HEK293 (cell line): ENCODE measurements around the gene ZNF17.

Source experiments
- CTCF ChIA-PET: fragments of 350-600 bp; formaldehyde crosslinking; extraction: SDS; loops from one replicate; lab custom pipeline; 2021; ENCODE audit warnings: antibody characterized with exemption; lab: Yijun Ruan, JAX
- POLR2A ChIA-PET: fragments of 300-600 bp; formaldehyde crosslinking; extraction: SDS; loops from one replicate; lab custom pipeline; 2020; ENCODE audit warnings: antibody characterized with exemption, inconsistent platforms; lab: Yijun Ruan, JAX
- H3K27ac ChIP-seq: fragments of 200-500 bp; sonication (Bioruptor generic); 2 replicates; pipeline ENCODE4 v1.5.1; 2014; ENCODE audit warnings: low read depth, low read length, control low read depth, inconsistent platforms; ENCODE audit errors: extremely low read depth
- H3K36me3 ChIP-seq, 2 experiments: fragments of 200-500 bp in 1 of 2; sonication (Bioruptor generic) in 1 of 2; 1 replicate in 1 of 2; 2 replicates in 1 of 2; pipeline ENCODE4 v1.5.1; 2014 to 2017; ENCODE audit warnings: inconsistent platforms in 2 of 2, low read length in 2 of 2; ENCODE audit not compliant: control insufficient read depth in 2 of 2, insufficient read depth in 1 of 2
- H3K4me1 ChIP-seq: fragments of 200-500 bp; sonication (Bioruptor generic); 2 replicates; pipeline ENCODE4 v1.5.1; 2014; ENCODE audit warnings: mild to moderate bottlenecking, low read length, inconsistent platforms; ENCODE audit not compliant: control insufficient read depth, insufficient read depth
- H3K4me3 ChIP-seq: 2 replicates; pipeline ENCODE4 v1.5.1; 2011; ENCODE audit warnings: low read depth, mild to moderate bottlenecking, control low read depth, low read length, moderate library complexity
- H3K9me3 ChIP-seq: fragments of 200-500 bp; sonication (Bioruptor generic); 2 replicates; pipeline ENCODE4 v1.5.1; 2014; ENCODE audit warnings: low read depth, low read length, inconsistent platforms; ENCODE audit not compliant: control insufficient read depth, insufficient read depth
- CTCF ChIP-seq: fragments of 450-650 bp; formaldehyde crosslinking; IDR thresholded peaks from 2 replicates; pipeline ENCODE4 v1.5.1; 2016; ENCODE audit warnings: missing biosample characterization, missing genetic modification characterization
- GLIS1 ChIP-seq: fragments of 450-650 bp; formaldehyde crosslinking; IDR thresholded peaks from 2 replicates; pipeline ENCODE4 v1.5.1; 2016; ENCODE audit warnings: missing biosample characterization, missing genetic modification characterization
- HOXC10 ChIP-seq: sonication (generic); formaldehyde crosslinking; IDR thresholded peaks from 2 replicates; pipeline ENCODE4 v1.8.1; 2023; ENCODE audit warnings: mild to moderate bottlenecking, missing genetic modification reagents
- KLF16 ChIP-seq: fragments of 450-650 bp; formaldehyde crosslinking; IDR thresholded peaks from 2 replicates; pipeline ENCODE4 v1.5.1; 2017; ENCODE audit warnings: missing biosample characterization, missing genetic modification characterization
- RBAK ChIP-seq: fragments of 450-650 bp; formaldehyde crosslinking; IDR thresholded peaks from 2 replicates; pipeline ENCODE4 v1.5.1; 2016; ENCODE audit warnings: missing biosample characterization, missing genetic modification characterization
- SCRT2 ChIP-seq: fragments of 450-650 bp; formaldehyde crosslinking; IDR thresholded peaks from 2 replicates; pipeline ENCODE4 v1.5.1; 2016; ENCODE audit warnings: missing biosample characterization, missing genetic modification characterization
- SP3 ChIP-seq: fragments of 450-650 bp; formaldehyde crosslinking; IDR thresholded peaks from 2 replicates; pipeline ENCODE4 v1.5.1; 2016; ENCODE audit warnings: missing biosample characterization, missing genetic modification characterization
- SP7 ChIP-seq: fragments of 450-650 bp; formaldehyde crosslinking; IDR thresholded peaks from 2 replicates; pipeline ENCODE4 v1.5.1; 2016; ENCODE audit warnings: missing biosample characterization, missing genetic modification characterization
- TSHZ1 ChIP-seq: fragments of 450-650 bp; formaldehyde crosslinking; IDR thresholded peaks from 2 replicates; pipeline ENCODE4 v1.5.1; 2016; ENCODE audit warnings: missing biosample characterization, missing genetic modification characterization, borderline replicate concordance
- WT1 ChIP-seq: fragments of 450-650 bp; formaldehyde crosslinking; IDR thresholded peaks from 2 replicates; pipeline ENCODE4 v1.5.1; 2016; ENCODE audit warnings: missing biosample characterization, missing genetic modification characterization
- YY2 ChIP-seq: fragments of 450-650 bp; formaldehyde crosslinking; IDR thresholded peaks from 2 replicates; pipeline ENCODE4 v1.5.1; 2016; ENCODE audit warnings: missing biosample characterization, missing genetic modification characterization
- ZBTB17 ChIP-seq: fragments of 450-650 bp; formaldehyde crosslinking; IDR thresholded peaks from 2 replicates; pipeline ENCODE4 v1.5.1; 2016; ENCODE audit warnings: missing biosample characterization, missing genetic modification characterization
- ZBTB20 ChIP-seq: fragments of 450-650 bp; formaldehyde crosslinking; IDR thresholded peaks from 2 replicates; pipeline ENCODE4 v1.5.1; 2016; ENCODE audit warnings: missing biosample characterization, missing genetic modification characterization
- ZBTB44 ChIP-seq: fragments of 450-650 bp; IDR thresholded peaks from 2 replicates; pipeline ENCODE4 v1.5.1; 2018; ENCODE audit warnings: missing biosample characterization, mild to moderate bottlenecking, missing genetic modification characterization
- ZBTB48 ChIP-seq: fragments of 450-650 bp; formaldehyde crosslinking; IDR thresholded peaks from 2 replicates; pipeline ENCODE4 v1.5.1; 2016; ENCODE audit warnings: missing biosample characterization, missing genetic modification characterization
- ZFHX2 ChIP-seq: fragments of 450-650 bp; formaldehyde crosslinking; conservative IDR thresholded peaks from 2 replicates; pipeline ENCODE4 v1.5.1; 2016; ENCODE audit warnings: missing biosample characterization, missing genetic modification characterization
- ZFP3 ChIP-seq: fragments of 450-650 bp; formaldehyde crosslinking; IDR thresholded peaks from 2 replicates; pipeline ENCODE4 v1.5.1; 2016; ENCODE audit warnings: low read depth, missing biosample characterization, missing genetic modification characterization
- ZIC2 ChIP-seq: fragments of 450-650 bp; formaldehyde crosslinking; IDR thresholded peaks from 2 replicates; pipeline ENCODE4 v1.5.1; 2016; ENCODE audit warnings: missing biosample characterization, missing genetic modification characterization
- ZNF175 ChIP-seq: fragments of 450-650 bp; formaldehyde crosslinking; IDR thresholded peaks from 2 replicates; pipeline ENCODE4 v1.5.1; 2016; ENCODE audit warnings: missing biosample characterization, missing genetic modification characterization
- ZNF221 ChIP-seq: fragments of 450-650 bp; formaldehyde crosslinking; IDR thresholded peaks from 2 replicates; pipeline ENCODE4 v1.5.1; 2017; ENCODE audit warnings: missing biosample characterization, missing genetic modification characterization, borderline replicate concordance
- ZNF23 ChIP-seq: fragments of 450-650 bp; formaldehyde crosslinking; IDR thresholded peaks from 2 replicates; pipeline ENCODE4 v1.5.1; 2016; ENCODE audit warnings: missing biosample characterization, missing genetic modification characterization, borderline replicate concordance
- ZNF26 ChIP-seq: fragments of 450-650 bp; formaldehyde crosslinking; IDR thresholded peaks from 2 replicates; pipeline ENCODE4 v1.5.1; 2016; ENCODE audit warnings: missing biosample characterization, missing genetic modification characterization
- ZNF341 ChIP-seq: fragments of 450-650 bp; formaldehyde crosslinking; IDR thresholded peaks from 2 replicates; pipeline ENCODE4; 2016; ENCODE audit warnings: low read depth, missing biosample characterization, missing genetic modification characterization
- ZNF629 ChIP-seq: fragments of 450-650 bp; formaldehyde crosslinking; IDR thresholded peaks from 2 replicates; pipeline ENCODE4 v1.5.1; 2017; ENCODE audit warnings: missing biosample characterization, missing genetic modification characterization
- ZNF692 ChIP-seq: fragments of 450-650 bp; formaldehyde crosslinking; IDR thresholded peaks from 2 replicates; pipeline ENCODE4 v1.5.1; 2016; ENCODE audit warnings: missing biosample characterization, missing genetic modification characterization
- ZNF837 ChIP-seq: fragments of 450-650 bp; formaldehyde crosslinking; IDR thresholded peaks from 2 replicates; pipeline ENCODE4 v1.5.1; 2016; ENCODE audit warnings: missing biosample characterization, missing genetic modification characterization

Gene ZNF17

GRCh38 chr19:57410877-57411671 lies at the start of gene ZNF17:
TSS of gene ZNF17 (plus strand) at chr19:57411161. CDS start at chr19:57413616, 2,455 bp downstream.
- POLR2A ChIA-PET = interaction anchor here (0.6 kb wide), 1 partner anchor 30 kb away, joined by 3 read pairs; no protein-coding TSS in a partner anchor
- peak within 1 kb of the TSS; percentile 97 for H3K4me3 ChIP-seq
- H3K27ac ChIP-seq = peak within 1 kb of the TSS; percentile 25
- peaks cover 3% of the 10 kb centered on the region; the same call in 1 of the 2 replicates for H3K4me1 ChIP-seq
- peaks cover 22 to 26% of the 10 kb centered on the region in 2 experiments; a peak in 2 of 3 replicates for H3K36me3 ChIP-seq
- no peaks in the 10 kb centered on the region for H3K9me3 ChIP-seq
- CTCF ChIA-PET = no interaction called here
- TF ChIP-seq KLF16 (tag by site-specific recombination) = peak; percentile 64; the same call in 1 of the 2 replicates
- TF ChIP-seq ZBTB44 = no peak
- peak; percentile 47; the same call in 1 of the 2 replicates for TF ChIP-seq SP7
- TF ChIP-seq GLIS1 = peak; percentile 64
- no peak for TF ChIP-seq SCRT2 (tag by site-specific recombination)
- TF ChIP-seq ZFP3 (tag by site-specific recombination) = no peak
- 0 out of 2 replicates have a peak, but pooled peaks have one; percentile 32 for TF ChIP-seq ZNF341 (tag by site-specific recombination)
- peak; percentile 59 for TF ChIP-seq ZFHX2 (tag by site-specific recombination)
- peak; percentile 62; the same call in 1 of the 2 replicates for TF ChIP-seq ZNF692 (tag by site-specific recombination)
- TF ChIP-seq SP3 (tag by site-specific recombination) = peak; percentile 85
- TF ChIP-seq TSHZ1 = no peak
- TF ChIP-seq ZBTB17 (tag by site-specific recombination) = peak; percentile 60
- TF ChIP-seq ZNF26 (tag by site-specific recombination) = no peak
- TF ChIP-seq ZNF23 = no peak
- TF ChIP-seq HOXC10 (CRISPR knock-in tag) = peak; percentile 11
- peak; percentile 12; the same call in 1 of the 2 replicates for TF ChIP-seq ZIC2
- no peak for TF ChIP-seq CTCF (tag by site-specific recombination)
- TF ChIP-seq ZNF837 (tag by site-specific recombination) = no peak
- no peak for TF ChIP-seq ZNF175 (tag by site-specific recombination)
- TF ChIP-seq ZNF629 (tag by site-specific recombination) = peak; percentile 10; the same call in 1 of the 2 replicates
- TF ChIP-seq RBAK (tag by site-specific recombination) = no peak
- TF ChIP-seq ZNF221 (tag by site-specific recombination) = no peak
- peak; percentile 86 for TF ChIP-seq YY2
- TF ChIP-seq ZBTB20 (tag by site-specific recombination) = peak; percentile 67
- TF ChIP-seq ZBTB48 (tag by site-specific recombination) = 0 out of 2 replicates have a peak, but pooled peaks have one; percentile 16
- no peak for TF ChIP-seq WT1 (tag by site-specific recombination)
